Measurements from ENCODE around the gene LYPD4.

LYPD4 gene

GRCh38 chr19:41872775-41873647 lies 28.5 kb upstream of the LYPD4 start:
- DNase-seq (ENCODE audit: low spot score), result peak; percentile 48

GRCh38 chr19:41872384-41872774 lies 27.9 kb upstream of the LYPD4 start:
- DNase-seq (ENCODE audit: low spot score), result no peak

- no peak for DNase-seq (ENCODE audit: low spot score)
These were observed 27.3 kb upstream of the LYPD4 start for GRCh38 chr19:41871573-41872383.

GRCh38 chr19:41870401-41870873 lies 26.0 kb upstream of the LYPD4 start:
- peak; percentile 40 for DNase-seq (ENCODE audit: low spot score)

DNA sequence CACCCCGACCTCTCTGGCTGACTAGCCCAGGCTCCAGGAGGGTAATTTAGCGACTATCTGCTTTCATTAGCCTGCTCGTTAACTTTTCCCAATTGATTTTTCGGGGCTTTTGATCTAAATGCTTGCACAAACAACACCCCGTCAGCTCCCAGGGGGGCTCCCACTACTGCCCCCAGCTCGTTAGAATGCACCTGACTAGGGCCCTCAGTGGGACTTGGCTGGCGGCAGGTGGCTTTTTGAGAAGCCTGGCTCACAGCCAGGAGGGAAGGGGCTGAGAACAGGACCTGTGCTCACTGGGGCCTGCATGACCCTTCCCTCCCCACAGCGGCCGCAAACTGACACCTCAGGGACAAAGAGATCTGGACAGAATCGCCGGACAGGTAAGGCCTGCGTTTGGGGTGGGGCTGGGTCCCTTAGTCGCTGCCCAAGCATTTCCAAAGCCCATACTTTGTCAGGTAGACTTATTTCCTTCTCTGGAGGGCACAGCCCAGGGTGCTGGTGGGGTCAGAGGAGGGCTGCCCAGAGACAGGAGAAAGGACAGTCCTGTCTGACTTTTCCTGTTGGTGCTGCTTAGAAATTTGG lies 25.0 kb upstream of the LYPD4 start:
- DNase-seq (ENCODE audit: low spot score), result no peak

DNA sequence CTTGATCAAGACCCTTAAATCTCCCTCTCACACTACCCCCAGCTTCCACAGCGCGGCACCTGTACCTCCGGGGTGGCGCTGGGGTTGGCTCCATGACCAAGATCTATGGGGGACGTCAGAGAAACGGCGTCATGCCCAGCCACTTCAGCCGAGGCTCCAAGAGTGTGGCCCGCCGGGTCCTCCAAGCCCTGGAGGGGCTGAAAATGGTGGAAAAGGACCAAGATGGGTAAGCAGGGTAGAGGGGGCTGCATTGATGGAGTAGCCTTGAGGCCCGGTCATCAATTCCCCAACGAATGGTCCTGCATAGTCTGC lies 24.5 kb upstream of the LYPD4 start:
- DNase-seq (ENCODE audit: low spot score), result no peak

- DNase-seq (ENCODE audit: low spot score), result no peak
These were observed 23.9 kb upstream of the LYPD4 start for GRCh38 chr19:41868120-41868988.

DNA sequence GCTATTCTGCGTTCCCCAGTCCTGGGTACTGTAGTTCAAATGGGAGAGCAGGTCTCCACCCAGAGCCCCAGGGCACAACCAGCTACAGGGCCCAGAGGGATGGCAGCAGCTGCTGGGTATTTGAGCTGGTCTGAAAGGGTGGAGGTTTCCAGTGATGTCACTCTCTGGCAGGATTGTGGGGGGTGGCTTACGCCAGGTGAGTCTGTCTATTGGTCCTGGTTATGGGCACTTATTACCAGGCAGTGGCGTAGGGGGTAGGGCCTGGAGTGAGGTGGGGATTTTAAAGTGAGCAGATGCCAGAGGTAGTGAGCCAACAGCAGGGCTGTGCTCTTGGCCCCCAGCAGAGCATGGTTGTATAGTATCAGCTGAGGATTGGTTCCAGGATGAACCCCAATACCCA lies 21.8 kb upstream of the LYPD4 start:
- no peak for DNase-seq (ENCODE audit: low spot score)

DNA sequence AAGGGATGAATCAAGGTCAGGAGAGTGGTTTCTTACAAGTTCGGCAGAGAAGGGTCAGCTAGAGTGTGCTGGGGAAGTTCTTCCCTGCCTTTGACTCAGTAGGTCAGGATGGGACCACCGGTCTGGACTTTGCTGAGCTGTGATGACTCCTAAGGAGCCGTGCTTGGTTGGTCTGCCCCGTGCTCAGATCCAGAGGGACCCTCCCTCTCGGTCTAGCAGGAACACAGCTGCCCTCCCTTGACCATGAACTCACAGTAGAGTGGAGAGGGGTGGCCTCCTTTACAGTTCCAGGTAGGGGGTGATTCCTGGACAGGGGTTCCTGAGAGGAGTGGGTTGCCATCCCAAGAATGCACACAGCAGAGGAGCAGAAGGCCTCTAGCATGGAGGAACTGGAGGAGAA lies 19.9 kb upstream of the LYPD4 start:
- DNase-seq (ENCODE audit: low spot score), result no peak

DNA sequence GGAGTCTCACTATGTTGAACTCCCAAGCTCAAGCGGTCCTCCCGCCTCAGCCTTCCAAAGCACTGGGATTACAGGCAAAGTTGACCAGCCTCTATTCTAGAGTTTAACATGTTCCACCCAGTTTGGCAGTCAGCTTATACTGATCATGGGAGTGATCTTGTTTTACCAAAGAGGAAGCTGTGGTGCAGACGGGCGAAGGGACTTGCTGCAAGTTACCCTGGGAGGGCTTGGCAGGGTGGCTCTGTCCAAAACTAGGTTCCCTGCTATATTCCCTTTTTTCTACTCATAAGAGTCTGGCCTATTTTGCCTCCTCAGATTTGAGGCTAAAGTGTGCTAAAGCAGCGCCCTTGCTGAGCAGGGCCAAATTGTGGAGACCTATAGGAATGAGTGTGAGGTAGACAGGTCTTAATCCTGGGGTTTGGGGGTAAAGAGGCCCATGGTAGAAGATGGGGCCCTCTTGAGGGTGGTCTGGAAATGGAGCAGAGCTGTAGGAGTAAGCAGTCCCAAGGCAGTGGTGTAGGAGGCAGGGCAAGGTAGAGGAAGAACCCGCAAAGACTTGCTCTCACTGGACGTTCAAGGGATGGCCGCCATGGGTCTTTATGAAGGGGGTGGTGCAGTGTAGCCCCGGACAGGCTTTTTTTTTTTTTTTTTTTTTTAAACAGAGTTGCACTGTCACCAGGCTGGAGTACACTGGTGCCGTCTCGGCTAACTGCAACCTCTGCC lies 18.9 kb upstream of the LYPD4 start:
- no peak for DNase-seq (ENCODE audit: low spot score)

DNA sequence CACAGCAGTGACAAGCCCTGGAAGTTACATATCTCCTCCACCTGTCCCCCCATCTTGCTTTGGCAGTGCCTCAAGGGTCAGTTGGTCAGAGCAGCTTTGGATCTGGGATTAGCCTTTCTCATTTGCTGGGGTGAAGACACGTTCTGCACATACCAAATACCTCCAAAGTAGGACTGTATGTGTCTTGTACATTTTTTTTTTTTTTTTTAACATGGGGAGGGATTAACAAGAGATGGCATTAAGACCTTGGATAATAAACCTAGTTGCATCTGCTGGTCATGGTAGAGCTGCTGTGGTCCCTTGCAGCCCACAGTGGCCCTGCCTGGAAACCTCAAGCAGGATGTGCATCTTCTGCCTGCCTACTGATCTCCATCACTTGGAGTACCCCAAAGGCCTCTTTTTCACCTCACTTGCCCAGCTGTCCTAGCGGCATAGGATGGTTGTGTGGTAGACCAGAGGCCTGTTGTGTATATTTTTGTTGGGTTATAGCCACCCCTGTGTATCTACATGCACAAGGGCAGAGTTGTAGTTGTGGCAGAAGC lies 18.0 kb upstream of the LYPD4 start:
- no peak for DNase-seq (ENCODE audit: low spot score)

DNA sequence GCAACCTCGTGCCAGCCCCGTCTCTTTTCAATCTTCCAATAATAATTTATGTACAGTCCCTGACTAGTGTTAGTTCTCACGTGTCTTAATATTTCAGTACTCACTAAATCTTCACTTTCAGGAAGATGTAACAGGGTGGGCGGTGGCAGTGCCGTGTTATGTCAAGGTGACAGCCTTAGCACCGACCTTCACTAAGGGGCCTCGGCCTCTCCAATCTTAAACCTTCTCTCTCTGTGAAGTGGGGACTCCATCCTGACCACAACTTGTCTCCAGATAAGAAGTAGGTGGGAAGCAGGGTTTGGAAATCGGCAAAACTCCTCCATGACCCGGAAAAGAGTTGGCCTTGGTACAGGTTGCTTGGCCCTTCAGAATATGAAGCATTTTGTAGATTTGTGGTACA lies 17.4 kb upstream of the LYPD4 start:
- no peak for DNase-seq (ENCODE audit: low spot score)

DNA sequence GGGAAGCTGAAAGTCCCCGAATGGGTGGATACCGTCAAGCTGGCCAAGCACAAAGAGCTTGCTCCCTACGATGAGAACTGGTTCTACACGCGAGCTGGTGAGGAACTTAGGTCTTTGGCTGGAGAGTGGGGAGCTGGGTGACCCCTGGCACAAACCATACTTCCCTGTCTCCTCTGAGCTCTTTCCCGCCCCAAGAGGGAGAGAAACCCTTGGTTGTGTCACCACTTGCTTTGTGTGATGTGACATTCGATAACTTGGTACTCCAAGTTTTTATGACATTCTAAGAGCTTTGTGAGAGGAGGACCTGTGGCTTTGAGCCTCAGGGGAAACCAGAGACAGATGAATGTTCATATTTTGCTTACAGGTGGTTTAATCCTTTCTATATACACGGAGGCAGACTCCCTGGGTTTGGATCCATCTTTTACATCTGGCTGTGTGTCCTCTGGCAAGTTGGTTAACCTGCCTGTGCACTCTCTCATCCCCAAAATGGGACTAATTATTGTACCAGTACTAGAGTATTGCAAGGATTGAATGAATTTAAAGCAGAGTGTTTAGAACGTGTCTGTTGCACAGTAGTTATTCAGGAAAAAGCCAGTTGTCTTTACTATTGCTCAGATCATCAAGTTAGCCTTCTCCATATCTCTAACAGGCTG lies 16.8 kb upstream of the LYPD4 start:
- no peak for DNase-seq (ENCODE audit: low spot score)

DNA sequence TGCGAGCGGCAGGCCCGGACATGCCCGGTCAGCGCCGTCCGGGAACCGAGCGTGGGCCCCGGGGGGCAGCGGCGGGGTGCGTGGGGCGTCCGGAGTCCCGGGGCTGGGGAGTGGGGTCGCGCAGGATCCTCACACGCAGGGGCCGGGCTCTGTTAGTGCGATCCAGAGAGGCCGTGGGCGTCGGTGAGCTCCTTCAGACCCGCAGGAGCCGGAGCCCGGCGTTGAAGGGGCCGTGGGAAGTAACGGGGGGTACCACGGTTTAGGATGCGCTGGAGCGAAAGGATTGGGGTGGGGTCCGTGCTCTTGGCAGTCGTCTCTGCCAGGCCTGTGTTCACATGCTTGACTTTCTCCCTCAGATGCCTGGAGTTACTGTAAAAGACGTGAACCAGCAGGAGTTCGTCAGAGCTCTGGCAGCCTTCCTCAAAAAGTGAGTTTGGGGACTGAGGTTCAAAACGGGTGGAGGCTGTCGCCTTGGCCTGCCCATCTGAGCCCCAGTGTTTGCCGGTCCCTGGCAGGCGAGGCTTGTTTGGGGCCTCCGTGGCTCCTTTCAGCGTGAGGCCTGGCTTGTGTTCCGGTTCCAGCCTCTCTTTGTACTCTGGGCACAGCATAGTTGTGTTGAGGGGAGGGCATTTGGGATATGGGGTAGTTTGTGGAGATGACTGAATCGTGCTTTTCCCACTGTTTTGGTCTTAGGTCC lies 16.1 kb upstream of the LYPD4 start:
- DNase-seq (ENCODE audit: low spot score), result no peak

- DNase-seq (ENCODE audit: low spot score), result peak; percentile 98
These were observed 15.3 kb upstream of the LYPD4 start, which contains the start of gene RPS19 for GRCh38 chr19:41859618-41860418. RPS19 (plus strand) TSS chr19:41860255; CDS start chr19:41860775, 520 bp downstream.

GRCh38 chr19:41859213-41859617 lies 14.7 kb upstream of the LYPD4 start:
- no peak for DNase-seq (ENCODE audit: low spot score)

GRCh38 chr19:41853768-41854167 lies 9.3 kb upstream of the LYPD4 start:
- no peak for DNase-seq (ENCODE audit: low spot score)

DNA sequence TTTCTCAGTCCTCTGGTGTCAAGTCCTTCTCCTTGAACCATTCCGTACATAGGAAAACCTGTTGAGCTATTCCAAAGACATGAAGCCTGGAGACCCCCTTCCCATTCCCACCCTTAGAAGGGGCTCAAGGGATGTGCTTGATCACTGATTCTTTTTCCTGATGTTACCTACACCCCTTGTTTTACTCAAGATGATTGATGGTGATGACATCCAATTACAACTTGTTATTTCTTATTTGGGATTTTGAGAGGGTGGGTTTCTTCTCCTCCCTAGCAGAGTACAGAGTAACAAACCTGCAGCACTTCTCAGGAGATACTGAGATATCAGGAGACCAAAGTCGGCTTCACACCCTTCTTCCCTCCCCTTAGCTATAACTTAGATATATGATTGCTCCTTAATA lies 8.9 kb upstream of the LYPD4 start:
- DNase-seq (ENCODE audit: low spot score), result no peak

DNA sequence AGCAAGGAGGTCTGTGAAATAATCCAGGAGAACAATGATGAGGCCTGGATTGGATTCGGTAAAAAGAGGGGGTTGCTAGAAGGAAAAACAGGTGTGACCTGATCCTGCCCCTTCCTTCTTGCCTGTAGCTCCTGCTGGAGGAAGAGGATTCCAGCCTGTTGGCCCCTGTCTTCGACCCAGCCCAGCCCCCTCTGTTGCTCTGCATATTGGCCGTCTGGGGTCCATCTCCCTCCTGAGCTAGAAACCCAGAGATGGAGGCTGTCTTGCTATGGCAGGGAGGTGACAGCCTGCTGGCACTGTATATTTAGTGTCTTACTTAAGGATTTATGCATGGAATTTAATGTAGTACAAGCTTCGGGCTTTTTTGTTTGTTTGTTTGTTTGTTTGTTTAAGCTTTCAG lies 7.0 kb upstream of the LYPD4 start:
- no peak for DNase-seq (ENCODE audit: low spot score)
